HG03135 (cell line): ENCODE results near the gene SLC7A11.
"Not testable (repeated sequence)": the region's sequence is repeated elsewhere in the genome, so short reads cannot be mapped to it uniquely, and the experiment has no call there.

ENCODE experiments used
- ATAC-seq: cut with Tn5 transposase; IDR thresholded peaks from one replicate; pipeline ENCODE4 v1.9.1; 2021; ENCODE audit warnings: mild to moderate bottlenecking, moderate library complexity; ENCODE audit not compliant: unreplicated experiment

Gene SLC7A11

DNA sequence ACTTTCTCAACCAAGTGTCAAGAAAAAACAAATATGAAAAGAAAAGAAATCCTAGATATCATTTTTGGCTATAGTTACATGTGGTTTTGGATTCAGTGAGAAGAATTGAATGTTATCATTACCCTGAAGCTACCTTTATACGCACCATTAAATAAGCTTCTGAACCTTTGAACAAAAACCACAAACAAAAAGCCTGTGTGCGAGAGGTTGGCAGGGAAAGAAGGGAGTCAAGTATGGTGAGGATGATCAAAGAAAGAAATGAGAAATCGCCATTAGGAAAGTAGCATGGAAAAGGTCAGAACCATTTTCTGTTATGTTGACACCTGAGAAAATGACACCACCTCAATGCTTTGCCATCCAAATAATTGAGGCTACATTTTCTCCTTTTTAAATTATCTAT lies 1.2 kb upstream of the SLC7A11 start:
- ATAC-seq, result no peak

DNA sequence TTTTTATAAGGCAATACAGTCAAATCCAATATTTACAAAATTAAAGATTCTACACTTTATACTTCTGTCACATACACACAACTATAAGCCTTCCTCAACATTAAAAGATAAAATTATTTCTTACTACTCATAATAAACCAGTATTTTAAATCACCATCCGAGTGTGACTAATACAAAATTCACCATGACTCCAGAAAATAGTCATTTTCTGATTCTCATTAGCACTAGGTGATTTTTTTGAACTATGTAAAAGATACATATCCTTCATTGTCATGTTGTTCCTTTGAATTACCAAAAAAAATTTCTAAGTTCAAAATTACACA lies 646 bp upstream of the SLC7A11 start:
- ATAC-seq, result no peak

DNA sequence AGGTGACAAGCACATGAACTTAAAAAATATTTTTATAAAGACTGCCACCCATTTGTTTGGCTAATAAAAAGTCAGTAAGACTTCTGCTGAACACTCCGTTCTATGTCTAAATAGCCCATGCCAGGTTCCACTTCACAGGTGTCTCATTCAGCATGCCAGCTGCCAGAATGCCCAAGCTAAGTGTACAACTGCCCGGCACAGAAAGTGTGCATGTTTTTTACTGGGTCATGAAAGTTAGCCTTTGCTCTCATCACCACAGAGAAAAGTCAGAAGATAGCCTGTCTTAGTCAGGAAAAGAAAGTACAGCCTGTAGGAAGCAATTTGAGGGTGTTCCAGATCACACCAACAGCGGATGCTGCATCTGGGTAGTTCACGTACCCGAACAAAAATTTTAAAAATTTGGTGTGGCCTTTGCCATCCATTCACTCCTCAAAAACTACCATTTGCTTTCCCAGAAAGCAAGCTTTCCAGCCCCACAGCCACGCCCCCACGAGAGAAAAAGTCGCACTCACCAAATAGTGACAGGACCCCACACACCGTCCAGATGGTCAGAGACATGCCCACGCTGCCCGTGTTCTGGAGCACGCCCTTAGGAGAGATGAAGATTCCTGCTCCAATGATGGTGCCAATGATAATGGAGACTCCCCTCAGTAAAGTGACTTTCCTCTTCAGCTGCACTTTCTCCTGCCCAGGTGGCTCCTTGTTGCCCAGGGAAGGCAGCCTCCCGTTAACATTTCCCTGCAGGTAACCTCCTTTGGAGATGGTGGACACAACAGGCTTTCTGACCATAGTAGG lies 671 bp downstream of the SLC7A11 start:
- ATAC-seq, result peak; percentile 1

DNA sequence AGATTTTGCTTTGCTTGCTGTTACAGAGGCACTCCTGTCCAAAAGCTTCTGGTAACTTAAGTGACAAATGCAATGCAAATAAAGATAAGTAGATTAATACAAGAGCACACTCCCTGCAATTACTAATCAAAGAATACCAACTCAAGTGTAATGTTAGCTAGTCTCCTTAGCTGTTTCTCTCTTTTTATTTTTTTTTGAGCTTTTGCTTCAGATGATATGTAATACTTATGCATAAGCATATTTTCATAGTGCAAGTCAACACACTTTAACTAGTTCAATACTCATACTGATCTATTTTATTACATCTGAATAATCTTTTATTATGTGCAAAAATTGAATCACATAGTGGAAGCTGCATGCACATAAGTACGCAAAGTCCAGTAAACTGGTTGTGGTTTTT lies 2.7 kb downstream of the SLC7A11 start:
- ATAC-seq, result no peak

DNA sequence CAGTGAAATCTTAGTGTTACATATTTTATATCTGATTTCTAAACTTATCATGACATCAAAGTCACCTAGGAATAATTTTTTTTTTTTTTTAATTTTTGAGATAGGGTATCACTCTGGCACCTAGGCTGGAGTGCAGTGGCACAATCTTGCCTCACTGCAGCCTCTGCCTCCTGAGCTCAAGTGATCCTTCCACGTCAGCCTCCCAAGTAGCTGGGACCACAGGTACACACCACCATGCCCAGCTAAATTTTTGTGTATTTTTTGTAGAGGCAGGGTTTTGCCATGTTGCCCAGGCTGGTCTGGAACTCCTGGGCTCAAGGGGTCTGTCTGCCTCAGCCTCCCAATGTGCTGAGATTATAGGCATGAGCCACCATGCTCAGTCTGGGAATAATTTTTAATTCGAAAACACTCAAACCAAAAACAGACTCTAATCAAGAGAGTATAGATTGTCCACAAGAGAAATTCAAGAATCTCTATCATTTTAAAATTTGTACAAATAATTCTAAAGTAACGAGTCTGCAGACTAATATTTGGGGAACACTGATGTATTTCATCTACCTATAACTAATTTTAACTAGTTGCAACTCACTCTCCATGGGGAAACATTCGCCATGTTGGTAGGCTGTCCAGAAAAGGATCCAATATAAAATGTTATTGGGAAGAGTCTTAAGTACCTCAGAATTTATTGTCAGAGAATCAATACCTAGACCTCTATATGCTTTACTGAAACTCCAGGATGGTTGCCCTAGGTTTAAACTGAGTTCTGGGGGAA lies 3.4 kb downstream of the SLC7A11 start:
- no peak for ATAC-seq

DNA sequence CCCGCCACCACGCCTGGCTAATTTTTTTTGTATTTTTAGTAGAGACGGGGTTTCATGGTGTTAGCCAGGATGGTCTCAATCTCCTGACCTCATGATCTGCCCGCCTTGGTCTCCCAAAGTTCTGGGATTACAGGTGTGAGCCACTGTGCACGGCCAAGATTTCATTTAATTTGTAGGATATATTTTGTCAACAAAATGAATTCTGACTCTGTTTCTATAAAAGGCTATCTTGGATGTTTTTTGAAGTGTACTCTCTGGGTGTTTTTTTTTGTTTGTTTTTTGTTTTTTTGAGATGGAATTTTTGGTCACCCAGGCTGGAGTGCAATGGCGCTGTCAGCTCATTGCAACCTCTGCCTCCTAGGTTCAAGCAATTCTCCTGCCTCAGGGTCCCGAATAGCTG lies 5.0 kb downstream of the SLC7A11 start:
- not testable (repeated sequence) for ATAC-seq

DNA sequence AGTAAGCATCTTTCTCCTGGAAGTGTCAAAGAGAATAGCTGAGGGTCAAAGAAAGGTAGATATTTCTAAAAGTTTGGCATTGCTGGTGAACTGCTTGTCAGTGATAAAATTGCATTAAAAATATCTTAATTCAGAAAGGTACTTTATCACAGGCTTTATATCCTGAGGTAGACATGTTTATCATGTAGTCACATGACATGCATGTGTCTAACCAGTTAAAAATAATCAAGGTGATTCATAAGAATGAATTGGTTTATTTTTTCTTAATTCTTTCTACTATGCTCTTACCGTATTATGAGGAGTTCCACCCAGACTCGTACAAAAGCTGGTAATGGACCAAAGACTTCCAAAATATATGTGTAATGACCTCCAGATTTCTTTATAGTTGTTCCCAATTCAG lies 6.1 kb downstream of the SLC7A11 start:
- no peak for ATAC-seq

DNA sequence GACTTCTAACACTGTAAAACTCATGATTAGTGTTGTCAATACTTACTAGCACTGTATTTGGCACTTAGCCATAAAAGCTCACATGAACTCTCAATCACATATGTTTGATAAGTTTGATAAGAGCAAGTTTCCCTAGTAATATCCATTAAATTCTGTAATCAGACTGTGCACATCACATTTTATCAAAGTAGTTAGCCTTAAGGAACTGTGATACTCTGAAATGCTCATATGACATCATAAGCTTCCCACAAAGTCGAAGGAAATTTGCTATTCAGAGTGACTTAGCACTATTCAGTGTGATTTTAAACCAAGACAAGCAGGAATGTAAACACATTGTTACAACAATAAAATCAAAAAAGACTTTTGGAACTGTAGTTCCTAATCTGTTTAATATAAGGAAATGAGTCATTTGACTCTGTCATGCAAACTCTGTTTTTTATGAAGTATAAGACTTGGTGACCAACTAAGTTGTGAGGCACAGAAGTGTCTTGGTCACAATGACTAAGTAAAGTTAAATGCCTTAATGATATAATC lies 6.7 kb downstream of the SLC7A11 start:
- ATAC-seq, result no peak

DNA sequence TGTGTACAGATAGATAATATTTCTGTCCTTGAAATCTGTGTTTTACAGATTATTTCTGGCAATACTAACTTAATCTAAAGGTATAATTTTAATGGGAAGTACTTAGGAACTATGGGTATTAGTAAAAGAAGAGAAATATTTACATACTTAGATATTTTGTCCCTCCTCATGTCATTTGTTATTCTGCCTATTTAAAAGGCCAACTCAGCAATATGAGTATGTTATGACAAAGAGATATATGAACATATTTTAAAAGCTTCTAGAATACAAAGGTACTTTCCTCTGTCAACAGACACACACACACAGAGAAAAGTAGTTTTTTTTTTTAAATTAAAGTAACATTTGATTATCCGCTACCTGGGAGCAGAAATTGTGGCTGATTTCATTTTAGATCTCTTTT lies 7.9 kb downstream of the SLC7A11 start:
- ATAC-seq, result no peak

DNA sequence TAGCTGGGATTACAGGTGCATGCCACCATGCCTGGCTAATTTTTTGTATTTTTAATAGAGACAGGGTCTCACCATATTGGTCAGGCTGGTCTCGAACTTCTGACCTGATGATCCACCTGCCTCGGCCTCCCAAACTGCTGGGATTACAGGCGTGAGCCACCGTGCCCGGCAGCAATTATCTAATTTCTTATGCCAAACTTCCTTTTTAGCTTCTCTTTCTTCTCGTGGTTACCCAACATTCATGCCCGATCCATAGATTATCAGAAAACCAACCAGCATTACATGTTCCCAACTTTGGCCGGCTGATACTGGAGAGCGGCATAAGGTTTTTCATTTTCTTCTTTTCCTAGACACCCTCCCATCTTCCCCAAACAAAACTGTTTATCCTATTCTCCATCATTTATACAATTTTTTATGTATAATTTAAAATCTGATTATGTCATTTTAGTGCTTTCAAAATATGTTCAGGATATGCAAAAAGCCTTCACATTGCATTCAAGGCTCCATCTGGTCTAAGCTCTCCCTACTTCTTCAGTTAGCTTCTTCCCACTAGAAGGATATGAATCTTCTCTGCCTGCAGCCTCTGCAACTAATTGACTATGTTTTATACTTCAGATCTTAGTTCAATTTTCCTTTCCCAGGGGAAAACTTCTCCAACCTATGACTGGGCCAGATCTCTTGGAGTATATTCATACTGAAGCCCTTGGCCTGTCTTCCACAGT lies 8.7 kb downstream of the SLC7A11 start:
- no peak for ATAC-seq

DNA sequence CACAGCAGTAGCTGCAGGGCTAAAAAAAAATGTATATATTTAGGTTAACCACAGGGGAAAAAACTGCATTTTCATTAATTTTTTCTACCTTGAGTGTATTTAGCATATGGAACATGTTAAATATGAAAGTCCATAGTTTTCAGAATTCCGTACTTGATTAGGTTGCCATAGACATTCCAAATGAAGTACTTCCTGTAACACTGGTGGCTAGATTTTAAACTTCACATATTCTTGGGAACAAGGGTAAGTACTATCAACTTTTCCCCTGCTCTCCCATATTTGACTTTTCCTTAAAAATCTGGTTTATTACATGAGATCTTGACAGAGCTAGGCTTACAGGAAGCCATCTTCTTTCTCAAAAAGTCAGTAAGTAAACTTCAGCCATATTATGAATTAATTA lies 9.8 kb downstream of the SLC7A11 start:
- ATAC-seq, result no peak

DNA sequence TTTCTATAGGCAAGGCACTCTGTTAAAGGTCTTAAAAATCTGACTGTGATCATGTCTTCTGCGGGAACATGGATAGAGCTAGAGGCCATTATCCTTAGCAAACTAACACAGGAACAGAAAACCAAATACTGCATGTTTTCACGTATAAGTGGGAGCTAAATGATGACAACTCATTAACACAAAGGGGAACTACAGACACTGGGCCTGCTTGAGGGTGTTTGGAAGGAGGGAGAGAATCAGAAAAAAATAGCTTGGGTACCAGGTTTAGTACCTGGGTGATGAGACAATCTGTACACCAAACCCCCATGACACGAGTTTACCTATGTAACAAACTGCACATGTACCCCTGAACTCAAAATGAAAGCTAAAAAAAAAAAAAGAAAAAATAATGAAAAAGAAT lies 12.1 kb downstream of the SLC7A11 start:
- no peak for ATAC-seq

DNA sequence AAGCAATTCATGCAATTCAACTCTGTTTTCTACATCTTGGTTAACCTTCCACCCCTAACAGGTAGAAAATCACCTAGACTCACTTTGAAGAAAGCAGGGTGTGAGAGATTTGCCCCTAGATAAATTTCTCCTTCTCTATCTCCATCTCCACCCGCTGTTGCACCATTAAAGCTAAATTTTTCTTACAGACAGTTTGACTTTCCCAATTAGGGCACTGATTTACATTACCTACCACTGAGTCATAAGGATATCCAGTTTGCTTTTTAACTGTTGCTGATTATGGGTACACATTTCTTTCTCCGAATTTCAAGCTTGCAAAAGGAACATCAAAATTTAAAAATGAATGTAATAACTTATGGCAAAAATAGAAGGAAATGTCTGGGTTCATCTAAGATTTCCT lies 13.0 kb downstream of the SLC7A11 start:
- no peak for ATAC-seq

DNA sequence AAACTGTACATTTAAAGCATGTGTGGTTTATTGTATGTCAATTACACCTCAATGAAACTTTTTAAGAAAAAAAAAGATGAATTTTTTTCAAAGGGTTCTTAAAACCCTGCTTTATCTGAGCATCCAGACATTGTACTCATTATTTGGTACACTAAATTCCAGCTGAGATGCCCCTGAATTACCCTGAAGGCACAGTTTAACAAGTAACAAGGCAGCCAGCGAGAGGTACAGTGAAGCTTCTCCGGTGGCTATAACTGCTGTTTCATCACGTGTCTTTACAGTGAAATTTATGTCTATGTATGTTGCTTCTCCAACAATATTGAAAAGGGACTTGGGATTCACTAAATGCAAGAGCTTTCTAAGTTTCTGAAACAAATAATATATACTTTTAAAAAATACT lies 15.8 kb downstream of the SLC7A11 start:
- no peak for ATAC-seq

DNA sequence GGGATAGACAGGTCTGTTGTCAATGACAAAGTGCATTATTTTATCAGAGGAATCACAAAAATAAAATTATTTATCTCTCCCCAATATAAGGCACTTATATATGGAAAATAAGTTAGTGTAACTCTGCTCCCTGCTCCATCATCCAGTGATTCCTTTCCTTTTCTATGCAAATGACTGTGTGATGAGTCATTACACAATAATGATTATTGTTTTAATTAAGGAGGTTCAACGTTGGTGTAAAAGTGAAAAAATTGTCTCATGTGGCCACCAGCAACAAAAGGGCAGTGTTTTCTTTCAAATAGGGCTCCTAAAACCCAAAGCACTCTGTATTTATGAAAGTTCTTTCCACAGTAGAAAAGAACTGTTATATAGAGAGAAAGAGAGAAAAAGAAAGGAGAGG lies 16.7 kb downstream of the SLC7A11 start:
- no peak for ATAC-seq

DNA sequence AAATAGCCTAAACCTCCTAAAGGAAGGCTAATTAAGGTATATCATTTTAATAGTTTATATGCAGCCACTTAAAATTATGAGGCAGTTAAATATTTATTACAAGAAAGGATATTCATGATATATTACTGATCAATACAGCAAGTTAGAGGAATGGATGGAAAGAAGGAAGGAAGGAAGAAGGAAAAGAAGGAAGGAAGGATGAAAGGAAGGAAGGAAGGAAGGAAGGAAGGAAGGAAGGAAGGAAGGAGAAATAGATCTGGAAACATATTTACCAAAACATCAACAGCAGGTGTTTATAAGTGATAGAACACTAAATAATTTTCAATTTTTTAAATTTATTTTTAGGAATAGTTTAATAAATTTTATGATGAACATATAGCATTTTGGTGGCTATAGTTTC lies 17.5 kb downstream of the SLC7A11 start:
- no peak for ATAC-seq

DNA sequence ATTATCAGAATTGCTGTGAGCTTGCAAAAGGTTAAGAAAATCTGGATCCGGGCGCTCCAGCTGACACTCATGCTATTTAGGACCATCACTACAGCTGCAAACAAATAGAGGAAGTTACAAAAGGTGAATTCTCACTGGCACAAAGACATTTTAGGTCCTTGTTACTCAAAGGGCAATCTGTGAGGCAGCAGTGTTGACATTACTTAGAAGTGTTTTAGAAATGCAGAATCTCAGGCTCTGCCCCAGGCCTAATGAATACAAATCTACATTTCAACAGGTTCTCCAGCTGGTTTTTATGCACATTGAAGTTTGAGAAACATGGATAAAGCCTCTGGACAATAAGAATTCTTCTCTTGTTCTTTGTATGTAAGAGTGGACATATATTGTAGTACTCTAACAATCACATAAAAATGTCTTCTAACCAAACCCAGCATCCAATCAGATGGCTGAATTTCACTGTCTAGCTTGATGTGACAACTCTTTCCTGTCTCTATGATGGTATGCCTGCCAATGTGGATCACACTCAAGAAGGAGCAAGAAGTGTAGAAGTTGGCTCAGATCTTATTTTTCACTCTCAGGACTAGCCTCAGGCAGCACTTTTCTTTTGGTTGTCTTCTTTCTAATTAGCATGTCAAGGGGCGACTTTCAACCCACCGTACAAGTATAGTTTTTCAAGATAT lies 18.8 kb downstream of the SLC7A11 start:
- ATAC-seq, result no peak

DNA sequence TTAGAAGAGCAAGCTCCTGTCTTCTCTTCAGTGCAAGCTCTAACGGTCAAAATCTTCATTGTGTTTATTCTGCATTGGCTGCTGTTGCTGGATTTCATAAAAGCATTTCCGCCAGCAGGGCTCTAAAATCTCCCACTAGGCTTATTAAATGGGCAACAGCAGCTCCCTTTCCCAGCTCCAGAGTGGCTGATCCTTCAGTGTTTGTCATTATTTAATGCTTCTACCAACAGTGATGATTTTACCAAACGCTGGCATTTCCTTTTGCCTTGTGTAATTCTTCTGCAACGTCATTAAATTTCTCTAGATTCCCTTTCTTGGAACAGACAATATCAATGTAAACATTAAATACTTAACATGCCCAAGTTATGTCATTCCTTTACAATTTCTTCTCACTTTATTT lies 20.1 kb downstream of the SLC7A11 start:
- no peak for ATAC-seq

DNA sequence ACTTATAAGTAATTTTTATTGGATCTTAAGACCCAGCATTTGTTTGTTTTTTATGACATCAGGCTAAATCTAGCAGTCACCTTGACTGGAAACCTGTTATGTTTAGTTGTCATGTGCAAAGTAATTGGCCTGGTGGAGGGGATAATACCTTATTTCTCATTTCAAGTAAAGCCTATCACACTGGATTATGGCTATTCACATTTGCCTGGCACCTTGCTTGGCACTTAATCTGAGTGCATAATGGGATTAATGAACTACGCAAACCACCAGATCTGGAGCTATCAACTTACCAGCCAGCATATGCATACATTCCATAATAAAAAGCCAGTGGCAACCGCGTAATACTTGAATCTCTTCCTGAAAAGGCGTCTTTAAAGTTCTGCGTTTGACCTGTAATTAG lies 23.2 kb downstream of the SLC7A11 start:
- ATAC-seq, result no peak

DNA sequence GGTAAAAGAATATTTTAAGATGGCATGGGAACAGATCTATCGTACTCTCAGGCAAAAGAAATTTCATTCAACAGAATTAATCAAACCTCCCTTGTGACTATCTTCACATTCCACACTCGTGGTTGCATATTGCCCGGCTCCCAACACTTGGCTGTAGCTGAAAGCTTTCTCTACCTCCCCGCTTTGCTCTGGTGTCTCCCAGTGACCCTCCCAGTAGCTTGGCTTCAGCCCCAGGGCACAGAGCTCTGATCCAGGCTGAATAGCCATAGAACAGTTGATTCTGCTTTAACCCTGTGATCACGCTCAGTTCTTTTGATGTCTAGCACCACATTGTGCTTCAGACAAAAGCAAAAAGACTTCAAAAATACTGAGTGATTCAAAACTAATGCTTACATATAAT lies 24.6 kb downstream of the SLC7A11 start:
- ATAC-seq, result no peak

DNA sequence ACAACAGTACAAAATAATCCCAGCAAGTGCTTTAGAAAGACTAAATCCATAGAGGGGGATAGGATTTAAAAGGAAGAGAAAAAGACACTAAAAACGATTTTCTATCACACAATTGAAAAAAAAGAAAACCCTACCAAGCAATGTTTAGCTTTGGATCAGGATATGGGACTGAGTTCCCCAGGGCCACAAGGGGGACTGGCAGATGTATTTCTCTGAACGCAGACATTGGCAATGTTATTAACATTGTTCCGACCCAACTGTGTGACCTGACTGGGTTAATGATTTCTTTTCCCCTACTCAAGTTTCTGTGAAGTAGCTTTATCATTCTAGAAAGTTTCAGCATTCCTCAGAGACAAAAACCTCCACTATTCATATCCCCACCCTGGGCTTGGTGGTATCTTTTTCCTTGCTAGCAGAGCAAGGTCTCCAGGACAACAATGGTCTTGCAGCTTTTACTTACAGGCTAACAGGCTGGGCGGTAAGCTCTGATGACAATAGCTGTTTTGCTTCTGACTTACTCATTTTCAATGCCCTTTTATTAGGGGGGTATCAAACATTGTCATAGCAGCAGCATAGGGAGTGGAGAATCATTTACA lies 25.8 kb downstream of the SLC7A11 start:
- ATAC-seq, result no peak
